ENCODE results near the gene RBM22. TPM values are rescaled to one million over a fixed set of nuclear protein-coding genes. Genes with fewer than 3 reads are reported as not detected.
"Not testable (repeated sequence)": the region's sequence is repeated elsewhere in the genome, so short reads cannot be mapped to it uniquely, and the experiment has no call there.

Gene RBM22
- 33.2 and 35.6 TPM in 2 replicates for total RNA-seq

- peak; percentile 44 for DNase-seq (ENCODE audit: low read depth)
- peak within 1 kb of the TSS; percentile 97 for H3K4me3 ChIP-seq (ENCODE audit: low read depth, low read length)
- peak; percentile 65 for TF ChIP-seq CTCF (conservative IDR thresholded peaks at IDR 0.05; ENCODE audit: low read depth, low read length)
Observed at GRCh38 chr5:150700594-150701377, at the start of gene RBM22. Gene RBM22 (minus strand): TSS chr5:150701062. CDS start chr5:150700985, 77 bp downstream.

- no peak overlapping the region for H3K4me3 ChIP-seq (ENCODE audit: low read depth, low read length)
- TF ChIP-seq CTCF (conservative IDR thresholded peaks at IDR 0.05; ENCODE audit: low read depth, low read length) = no peak
Observed at GRCh38 chr5:150750469-150750868, 49.6 kb upstream of the RBM22 start.

GRCh38 chr5:150743142-150743488, 42.3 kb upstream of the RBM22 start:
- H3K4me3 ChIP-seq (ENCODE audit: low read depth, low read length); DNase-seq (ENCODE audit: low read depth): not testable (repeated sequence)

More at GRCh38 chr5:150750469-150750868, 49.6 kb upstream of the RBM22 start:
- DNase-seq (ENCODE audit: low read depth) = no peak

GRCh38 chr5:150742455-150743141, 41.7 kb upstream of the RBM22 start:
- not testable (repeated sequence) for DNase-seq (ENCODE audit: low read depth); H3K4me3 ChIP-seq (ENCODE audit: low read depth, low read length)

GRCh38 chr5:150740992-150741391, 40.1 kb upstream of the RBM22 start:
- no peak for TF ChIP-seq CTCF (conservative IDR thresholded peaks at IDR 0.05; ENCODE audit: low read depth, low read length)
- no peak for DNase-seq (ENCODE audit: low read depth)
- no peak overlapping the region for H3K4me3 ChIP-seq (ENCODE audit: low read depth, low read length)

GRCh38 chr5:150738862-150739261, 38.0 kb upstream of the RBM22 start:
- TF ChIP-seq CTCF (conservative IDR thresholded peaks at IDR 0.05; ENCODE audit: low read depth, low read length) = no peak
- no peak for DNase-seq (ENCODE audit: low read depth)
- H3K4me3 ChIP-seq (ENCODE audit: low read depth, low read length) = no peak overlapping the region

GRCh38 chr5:150734579-150735384, 33.9 kb upstream of the RBM22 start:
- TF ChIP-seq CTCF (conservative IDR thresholded peaks at IDR 0.05; ENCODE audit: low read depth, low read length) = no peak

More at GRCh38 chr5:150734579-150735384, 33.9 kb upstream of the RBM22 start:
- no peak overlapping the region for H3K4me3 ChIP-seq (ENCODE audit: low read depth, low read length)
- no peak for DNase-seq (ENCODE audit: low read depth)
